LNCaP clone FGC (cell line): ENCODE results near the gene GAS6.

Source experiments
- DNase-seq: peaks from one replicate; pipeline ENCODE4 v3.0.0-alpha.2; 2011; ENCODE audit warnings: low read depth
- H3K4me3 ChIP-seq: 2 replicates; pipeline ENCODE4 v1.5.1; 2011; ENCODE audit warnings: mild to moderate bottlenecking, low read depth, low read length, control low read depth
- TF ChIP-seq, protein P1 (sequence below): IDR thresholded peaks from 2 replicates; pipeline ENCODE4 v1.5.1; 2012; ENCODE audit warnings: mild to moderate bottlenecking; ENCODE audit not compliant: control insufficient read depth, insufficient read depth; ENCODE audit errors: extremely low read depth

GAS6 gene

GRCh38 chr13:113777311-113778260 is 86.3 kb downstream of the GAS6 start:
- TF ChIP-seq, protein P1, sequence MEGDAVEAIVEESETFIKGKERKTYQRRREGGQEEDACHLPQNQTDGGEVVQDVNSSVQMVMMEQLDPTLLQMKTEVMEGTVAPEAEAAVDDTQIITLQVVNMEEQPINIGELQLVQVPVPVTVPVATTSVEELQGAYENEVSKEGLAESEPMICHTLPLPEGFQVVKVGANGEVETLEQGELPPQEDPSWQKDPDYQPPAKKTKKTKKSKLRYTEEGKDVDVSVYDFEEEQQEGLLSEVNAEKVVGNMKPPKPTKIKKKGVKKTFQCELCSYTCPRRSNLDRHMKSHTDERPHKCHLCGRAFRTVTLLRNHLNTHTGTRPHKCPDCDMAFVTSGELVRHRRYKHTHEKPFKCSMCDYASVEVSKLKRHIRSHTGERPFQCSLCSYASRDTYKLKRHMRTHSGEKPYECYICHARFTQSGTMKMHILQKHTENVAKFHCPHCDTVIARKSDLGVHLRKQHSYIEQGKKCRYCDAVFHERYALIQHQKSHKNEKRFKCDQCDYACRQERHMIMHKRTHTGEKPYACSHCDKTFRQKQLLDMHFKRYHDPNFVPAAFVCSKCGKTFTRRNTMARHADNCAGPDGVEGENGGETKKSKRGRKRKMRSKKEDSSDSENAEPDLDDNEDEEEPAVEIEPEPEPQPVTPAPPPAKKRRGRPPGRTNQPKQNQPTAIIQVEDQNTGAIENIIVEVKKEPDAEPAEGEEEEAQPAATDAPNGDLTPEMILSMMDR = no peak
- no peak overlapping the region for H3K4me3 ChIP-seq
- DNase-seq = no peak

DNA sequence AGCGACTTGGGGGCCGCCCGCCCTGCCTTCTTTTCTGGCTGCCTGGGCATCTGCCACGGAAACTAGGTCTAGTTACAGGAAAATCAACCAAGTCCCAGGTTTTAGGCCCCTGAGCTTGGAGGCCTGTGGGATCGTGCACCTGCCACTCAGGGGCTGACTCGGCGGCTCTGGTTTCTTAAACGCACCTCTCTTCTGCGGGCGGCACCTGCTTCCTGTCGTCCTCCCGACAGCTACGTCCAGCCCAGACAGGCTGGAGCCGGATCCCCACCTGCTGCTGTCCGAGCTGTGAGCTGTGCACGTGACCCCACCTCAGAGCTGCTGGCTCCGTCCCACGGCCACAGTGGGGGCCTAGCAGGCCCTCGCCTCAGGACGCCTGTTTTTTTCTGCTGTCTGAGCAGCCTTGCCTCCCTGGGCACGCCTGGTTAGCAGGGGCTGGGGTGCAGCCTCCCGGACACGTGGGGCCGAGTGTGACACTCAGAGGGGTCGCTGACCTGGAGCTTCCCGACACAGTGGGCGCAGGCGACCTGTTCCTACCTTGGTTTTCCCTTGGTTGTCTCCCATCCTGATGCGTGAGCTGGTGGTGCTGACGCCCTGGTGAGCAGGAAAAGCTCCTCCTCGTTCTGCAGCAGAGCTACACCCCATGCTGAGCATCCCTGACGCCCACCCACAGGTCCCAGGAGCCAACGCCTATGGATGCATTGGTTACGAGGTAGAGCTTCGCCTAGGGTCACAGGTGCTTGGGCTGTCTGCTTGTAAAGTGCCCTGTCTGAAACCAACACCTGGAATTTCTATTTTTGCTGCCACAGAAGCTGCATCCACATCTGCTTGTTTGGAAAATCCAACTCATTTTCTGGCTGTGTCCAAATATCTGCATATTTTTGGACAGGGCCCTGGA is 87.4 kb downstream of the GAS6 start:
- no peak for DNase-seq
- no peak overlapping the region for H3K4me3 ChIP-seq
- TF ChIP-seq, protein P1 = no peak

GRCh38 chr13:113775451-113776145 is 88.3 kb downstream of the GAS6 start:
- H3K4me3 ChIP-seq = no peak overlapping the region
- no peak for DNase-seq
- TF ChIP-seq, protein P1 = no peak

DNA sequence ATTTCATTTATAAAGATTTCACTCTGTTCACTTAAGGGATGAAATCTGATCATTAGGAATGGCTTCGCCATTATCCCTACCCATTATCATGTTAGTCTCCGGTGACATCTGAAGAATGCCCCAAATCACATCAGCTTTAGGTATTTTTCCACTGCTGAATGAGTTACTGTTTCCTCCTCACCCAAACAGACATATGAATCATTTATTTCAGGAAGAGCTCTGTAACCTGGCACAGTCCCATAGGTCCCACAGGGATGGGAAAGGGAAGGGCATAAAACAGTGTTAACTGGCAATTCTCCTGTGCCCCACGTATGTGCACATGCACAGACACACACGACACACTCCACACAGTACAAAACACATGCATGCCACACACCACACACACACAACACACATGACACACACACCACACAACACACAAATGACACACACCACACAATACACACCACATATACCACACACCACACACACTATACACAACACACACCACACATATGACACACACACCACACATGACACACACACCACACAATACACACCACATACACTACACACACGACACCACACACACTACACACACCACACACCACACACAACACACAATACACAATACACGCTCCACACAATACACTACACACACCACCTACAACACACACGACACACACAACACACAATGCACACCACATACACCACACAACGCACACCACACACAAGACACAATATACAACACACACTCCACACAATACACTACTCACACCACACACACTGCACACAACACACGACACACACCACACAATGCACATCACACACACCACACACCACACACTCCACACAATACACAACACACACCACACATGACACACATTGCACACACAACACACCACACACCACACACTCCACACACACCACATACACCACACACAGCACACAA is 89.4 kb downstream of the GAS6 start:
- TF ChIP-seq, protein P1 = no peak
- DNase-seq = no peak
- no peak overlapping the region for H3K4me3 ChIP-seq

- DNase-seq = no peak
- TF ChIP-seq, protein P1 = no peak
- no peak overlapping the region for H3K4me3 ChIP-seq
Observed at GRCh38 chr13:113771709-113772331, 92.1 kb downstream of the GAS6 start.
